Astrocyte of the cerebellum (primary cell): ENCODE measurements around the gene RAMP2.

Experiments used
- DNase-seq: peaks from one replicate; pipeline ENCODE4 v3.0.0-alpha.2; 2011; ENCODE audit warnings: low read depth
- H3K4me3 ChIP-seq: 2 replicates; pipeline ENCODE4 v1.5.1; 2011; ENCODE audit warnings: mild to moderate bottlenecking, low read depth, low read length, moderate library complexity
- in situ Hi-C: cut with HindIII; loops from 2 replicates; pipeline ENCODE4 v1.10.0; 2017; ENCODE audit warnings: low sequenced_read_pairs
- TF ChIP-seq, protein P1 (sequence below): IDR thresholded peaks from 2 replicates; pipeline ENCODE4 v1.5.1; 2012; ENCODE audit warnings: low read length, low read depth, moderate library complexity, mild to moderate bottlenecking; ENCODE audit errors: missing control alignments

RAMP2 gene

DNA sequence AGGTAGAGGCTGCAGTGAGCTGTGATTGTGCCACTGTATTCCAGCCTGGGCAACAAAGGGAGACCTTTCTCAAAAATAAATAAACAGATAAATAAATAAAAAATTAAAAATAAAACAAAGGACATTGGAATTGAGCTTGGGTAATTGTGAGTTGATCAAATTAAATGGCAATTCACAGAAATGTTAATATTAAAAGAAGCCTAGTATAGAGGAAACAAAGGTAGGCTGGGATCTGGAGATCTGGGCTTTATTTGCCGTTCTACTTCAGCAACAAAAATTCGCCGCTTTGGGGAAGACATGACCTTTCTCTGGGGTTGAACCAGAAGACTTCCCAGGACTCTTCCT, 11.9 kb downstream of the RAMP2 start:
- peak overlapping the region; percentile 94 for H3K4me3 ChIP-seq
- in situ Hi-C loops = no loop called here
- TF ChIP-seq, protein P1, sequence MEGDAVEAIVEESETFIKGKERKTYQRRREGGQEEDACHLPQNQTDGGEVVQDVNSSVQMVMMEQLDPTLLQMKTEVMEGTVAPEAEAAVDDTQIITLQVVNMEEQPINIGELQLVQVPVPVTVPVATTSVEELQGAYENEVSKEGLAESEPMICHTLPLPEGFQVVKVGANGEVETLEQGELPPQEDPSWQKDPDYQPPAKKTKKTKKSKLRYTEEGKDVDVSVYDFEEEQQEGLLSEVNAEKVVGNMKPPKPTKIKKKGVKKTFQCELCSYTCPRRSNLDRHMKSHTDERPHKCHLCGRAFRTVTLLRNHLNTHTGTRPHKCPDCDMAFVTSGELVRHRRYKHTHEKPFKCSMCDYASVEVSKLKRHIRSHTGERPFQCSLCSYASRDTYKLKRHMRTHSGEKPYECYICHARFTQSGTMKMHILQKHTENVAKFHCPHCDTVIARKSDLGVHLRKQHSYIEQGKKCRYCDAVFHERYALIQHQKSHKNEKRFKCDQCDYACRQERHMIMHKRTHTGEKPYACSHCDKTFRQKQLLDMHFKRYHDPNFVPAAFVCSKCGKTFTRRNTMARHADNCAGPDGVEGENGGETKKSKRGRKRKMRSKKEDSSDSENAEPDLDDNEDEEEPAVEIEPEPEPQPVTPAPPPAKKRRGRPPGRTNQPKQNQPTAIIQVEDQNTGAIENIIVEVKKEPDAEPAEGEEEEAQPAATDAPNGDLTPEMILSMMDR = no peak
- DNase-seq = no peak

- peak within 1 kb of the TSS; percentile 94 for H3K4me3 ChIP-seq
- in situ Hi-C loops = no loop called here
- TF ChIP-seq, protein P1 = peak; percentile 35
- DNase-seq = peak; percentile 43
Observed at GRCh38 chr17:42773290-42774035, 12.4 kb downstream of the RAMP2 start, which contains the start of gene VPS25. Gene VPS25 (plus strand): TSS chr17:42773449. CDS start chr17:42773476, 27 bp downstream.

DNA sequence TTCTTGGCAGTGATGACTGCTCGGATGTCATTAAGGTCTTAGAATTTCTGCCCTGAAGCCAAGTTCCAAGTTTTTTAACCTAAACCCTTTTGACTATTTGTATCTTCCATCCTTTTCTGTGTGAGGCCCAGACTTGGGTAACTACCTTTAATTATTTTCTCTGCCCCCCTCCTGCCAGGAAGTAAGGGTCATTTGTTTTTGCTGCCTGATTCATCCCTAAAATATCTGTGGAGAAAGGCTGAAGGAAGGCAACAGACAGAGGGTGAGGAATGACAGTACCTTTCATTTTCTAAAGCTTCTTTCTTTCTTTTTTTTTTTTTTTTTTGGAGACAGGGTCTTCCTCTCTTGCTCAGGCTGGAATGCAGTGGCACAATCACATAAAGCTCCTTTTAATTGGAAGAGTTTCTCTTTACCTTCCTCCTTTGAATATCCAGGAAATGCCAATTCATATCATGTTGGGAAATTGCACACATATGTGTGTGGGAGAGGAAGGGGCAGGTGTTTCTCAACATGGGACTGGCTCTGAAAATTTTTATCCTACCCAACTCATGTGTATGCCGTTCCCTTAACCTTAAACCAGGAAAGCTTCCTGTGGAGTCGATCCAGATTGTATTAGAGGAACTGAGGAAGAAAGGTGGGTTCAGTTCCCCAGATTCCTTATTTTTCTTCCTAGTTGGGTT, 13.2 kb downstream of the RAMP2 start:
- in situ Hi-C loops = no loop called here

GRCh38 chr17:42775534-42776098, 14.6 kb downstream of the RAMP2 start:
- H3K4me3 ChIP-seq = no peak overlapping the region
- in situ Hi-C loops = no loop called here
- TF ChIP-seq, protein P1 = peak; percentile 40
- DNase-seq = peak; percentile 43

More for the DNA sequence above, 13.2 kb downstream of the RAMP2 start:
- TF ChIP-seq, protein P1 = no peak
- peak overlapping the region; percentile 94 for H3K4me3 ChIP-seq
- no peak for DNase-seq

DNA sequence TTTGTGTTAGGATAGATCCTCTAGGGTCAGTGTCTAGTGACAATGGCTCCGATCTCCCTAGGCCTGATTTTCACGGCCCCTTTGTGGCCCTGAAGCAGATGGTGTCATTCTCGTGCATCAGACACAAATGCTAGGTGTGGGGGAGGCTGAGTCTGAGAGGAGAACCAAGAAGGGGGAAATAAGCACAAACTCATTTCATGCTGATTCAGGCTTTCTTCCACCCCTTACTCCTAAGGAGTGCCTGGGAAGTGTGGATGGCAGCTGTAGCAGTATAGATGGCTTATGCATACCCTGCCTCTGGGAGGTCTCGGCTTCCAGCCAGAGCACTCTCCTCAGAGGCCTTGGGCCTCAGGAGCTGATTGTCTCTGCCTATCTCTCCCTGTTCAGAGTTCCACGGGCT, 17.5 kb downstream of the RAMP2 start:
- no peak overlapping the region for H3K4me3 ChIP-seq
- DNase-seq = no peak
- TF ChIP-seq, protein P1 = no peak
- in situ Hi-C loops = no loop called here

DNA sequence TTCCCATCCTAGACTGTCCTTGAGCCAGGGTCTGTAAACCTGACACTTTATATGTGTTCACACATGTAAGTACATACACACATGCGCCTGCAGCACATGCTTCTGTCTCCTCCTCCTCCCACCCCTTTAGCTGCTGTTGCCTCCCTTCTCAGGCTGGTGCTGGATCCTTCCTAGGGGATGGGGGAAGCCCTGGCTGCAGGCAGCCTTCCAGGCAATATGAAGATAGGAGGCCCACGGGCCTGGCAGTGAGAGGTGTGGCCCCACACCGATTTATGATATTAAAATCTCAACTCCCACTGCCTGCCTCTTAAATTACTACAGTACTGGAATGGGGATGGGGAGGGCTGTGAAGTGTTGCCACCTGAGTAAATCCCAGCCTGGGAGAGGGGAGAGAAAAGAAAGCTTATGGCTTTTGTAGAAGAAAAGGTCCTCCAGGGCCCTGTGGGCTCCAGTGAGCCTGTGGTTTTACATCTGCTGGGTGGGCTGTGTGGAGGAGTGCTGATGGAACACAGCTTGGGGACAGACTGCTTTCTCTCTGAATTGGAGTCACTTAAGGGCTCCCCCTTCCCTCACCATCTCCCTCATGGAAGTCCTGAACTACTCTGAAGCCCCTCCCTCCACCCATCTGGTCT, 18.4 kb downstream of the RAMP2 start:
- H3K4me3 ChIP-seq = peak overlapping the region; percentile 63
- TF ChIP-seq, protein P1 = no peak
- no peak for DNase-seq
- in situ Hi-C loops = no loop called here
